ENCODE data around the gene GRM8.

GRM8 gene

DNA sequence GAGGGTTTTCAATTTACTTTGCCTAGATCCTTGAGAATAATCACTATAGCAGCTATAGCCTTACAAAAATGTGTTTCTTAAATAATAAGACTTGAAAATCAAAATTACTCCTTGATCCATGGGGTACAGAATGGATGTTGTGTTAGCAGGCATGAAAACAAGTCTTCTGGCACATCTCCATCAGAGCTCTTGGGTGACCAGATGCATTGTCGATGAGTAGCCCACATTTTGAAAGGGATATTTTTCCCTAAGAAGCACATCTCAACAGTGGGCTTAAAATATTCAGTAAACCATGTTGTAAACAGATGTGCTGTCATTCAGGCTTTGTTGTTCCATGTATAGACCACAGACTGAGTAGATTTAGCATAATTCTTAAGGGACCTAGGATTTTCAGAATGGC is 827.8 kb downstream of the GRM8 start:
- no peak for DNase-seq (ENCODE audit: low spot score)

DNA sequence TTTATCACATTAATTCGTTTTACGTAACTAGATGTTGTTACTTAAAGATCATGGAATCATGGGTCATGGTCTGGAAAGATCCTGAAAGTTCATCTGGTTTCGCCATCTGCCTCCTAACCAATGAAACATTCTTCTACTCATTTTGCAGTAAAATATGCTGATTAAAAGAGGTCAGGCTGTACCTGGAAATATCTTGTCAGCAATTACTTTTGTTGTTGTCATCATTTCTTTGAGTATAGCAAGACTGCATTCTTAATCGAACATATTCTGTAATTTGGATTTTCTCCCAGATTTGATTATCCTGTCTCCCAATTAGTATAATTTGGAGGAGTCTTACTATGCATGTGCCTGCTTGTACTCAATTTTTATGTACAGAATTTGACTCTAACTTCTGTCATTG is 833.7 kb downstream of the GRM8 start:
- no peak for DNase-seq (ENCODE audit: low spot score)

DNA sequence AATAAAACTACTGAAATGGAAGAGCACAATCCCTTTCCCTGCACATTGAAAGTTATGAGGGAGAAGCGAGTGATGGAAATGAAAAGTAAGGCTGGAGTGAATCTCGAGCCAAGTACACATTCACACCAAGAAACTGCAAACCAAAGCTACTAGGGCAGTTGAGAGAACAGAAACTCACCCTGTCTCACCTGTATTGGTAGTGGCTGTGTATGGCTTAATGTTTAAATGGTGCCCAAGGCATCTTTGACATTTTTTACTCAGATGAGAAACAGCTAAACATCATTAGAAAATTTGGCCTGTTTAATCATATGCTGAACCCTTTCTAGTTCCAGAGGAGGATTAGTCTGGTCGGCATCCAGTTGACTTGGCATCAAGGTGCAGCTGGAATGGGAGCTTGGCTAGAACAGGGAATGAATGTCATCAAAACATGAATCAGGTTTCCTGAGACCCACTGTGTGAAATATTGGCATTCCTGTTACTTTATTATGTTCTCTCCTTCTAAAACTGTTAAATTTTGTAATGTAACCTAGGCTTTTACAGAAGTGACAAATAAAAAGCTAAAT is 840.8 kb downstream of the GRM8 start:
- no peak for DNase-seq (ENCODE audit: low spot score)

DNA sequence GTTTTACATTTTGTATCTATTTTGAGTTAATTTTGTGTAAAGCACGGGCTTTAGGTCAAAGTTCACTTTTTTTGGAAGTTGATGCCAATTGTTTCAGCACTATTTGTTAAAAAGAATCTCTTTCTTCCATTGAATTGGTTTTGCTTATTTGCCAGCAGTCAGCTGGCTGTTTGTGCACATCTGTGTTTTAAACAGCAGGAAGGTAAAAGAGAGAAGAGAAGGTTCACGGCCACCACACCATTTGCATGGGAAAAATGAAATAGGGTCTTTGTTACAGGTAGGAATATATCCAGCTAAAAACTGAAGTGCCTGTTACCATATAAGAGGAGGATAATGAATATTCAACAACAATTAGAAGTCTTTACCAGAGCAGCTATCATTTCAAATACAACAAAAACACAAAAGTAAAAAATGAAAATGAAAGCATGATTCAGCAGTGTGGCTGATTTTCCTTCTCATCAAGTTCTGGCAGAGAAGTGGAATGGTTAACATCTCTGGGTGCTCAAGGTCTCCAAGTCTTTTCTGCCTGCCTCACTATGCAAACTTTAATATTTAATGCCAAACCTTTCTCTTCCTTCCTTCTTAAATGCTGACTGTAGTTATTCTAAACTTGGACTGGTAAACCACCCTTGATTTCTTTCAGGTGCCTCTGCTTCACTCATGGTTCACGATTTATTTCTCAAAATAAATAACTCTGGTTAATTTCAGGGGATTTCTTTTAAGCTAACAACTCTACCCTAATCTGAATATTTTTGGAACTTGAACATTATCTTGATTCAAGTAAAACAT is 841.5 kb downstream of the GRM8 start:
- no peak for DNase-seq (ENCODE audit: low spot score)

DNA sequence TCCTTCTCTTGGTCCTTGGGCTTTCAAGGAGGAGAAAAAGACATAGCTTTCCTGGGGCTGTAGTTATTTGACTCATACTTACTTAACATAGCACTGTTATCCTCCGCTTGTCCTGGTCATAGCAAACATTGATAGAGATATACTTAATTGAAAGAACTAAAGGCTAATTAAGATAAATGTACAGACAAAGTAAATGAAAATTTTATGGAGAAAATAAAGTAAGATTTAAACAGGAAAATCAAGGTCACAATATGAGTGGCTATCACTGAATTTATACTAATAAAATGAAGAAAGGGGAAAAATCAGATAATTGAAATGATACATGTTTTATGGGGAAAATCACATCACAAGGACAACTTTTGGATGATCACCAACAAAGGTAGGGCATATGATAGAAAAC is 849.7 kb downstream of the GRM8 start:
- DNase-seq (ENCODE audit: low spot score), result no peak

DNA sequence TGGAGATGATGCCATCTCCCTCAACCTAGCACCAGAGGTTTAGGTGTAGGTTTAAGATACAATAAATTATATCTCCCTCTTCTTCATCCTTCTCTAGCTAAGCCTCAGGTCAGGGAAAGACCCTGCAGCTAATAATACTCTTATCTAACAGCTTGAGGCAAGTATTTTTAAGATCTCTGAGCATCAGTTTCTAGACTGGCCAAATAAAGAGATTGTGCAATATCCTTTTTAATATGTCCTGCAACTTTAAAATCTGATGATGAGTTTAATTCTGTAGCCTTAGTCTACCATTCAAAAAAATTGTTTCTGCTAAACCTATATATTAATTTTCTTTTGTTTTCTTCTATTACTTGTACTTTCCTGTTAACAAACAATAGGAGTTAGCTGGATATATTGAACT is 850.8 kb downstream of the GRM8 start:
- no peak for DNase-seq (ENCODE audit: low spot score)

DNA sequence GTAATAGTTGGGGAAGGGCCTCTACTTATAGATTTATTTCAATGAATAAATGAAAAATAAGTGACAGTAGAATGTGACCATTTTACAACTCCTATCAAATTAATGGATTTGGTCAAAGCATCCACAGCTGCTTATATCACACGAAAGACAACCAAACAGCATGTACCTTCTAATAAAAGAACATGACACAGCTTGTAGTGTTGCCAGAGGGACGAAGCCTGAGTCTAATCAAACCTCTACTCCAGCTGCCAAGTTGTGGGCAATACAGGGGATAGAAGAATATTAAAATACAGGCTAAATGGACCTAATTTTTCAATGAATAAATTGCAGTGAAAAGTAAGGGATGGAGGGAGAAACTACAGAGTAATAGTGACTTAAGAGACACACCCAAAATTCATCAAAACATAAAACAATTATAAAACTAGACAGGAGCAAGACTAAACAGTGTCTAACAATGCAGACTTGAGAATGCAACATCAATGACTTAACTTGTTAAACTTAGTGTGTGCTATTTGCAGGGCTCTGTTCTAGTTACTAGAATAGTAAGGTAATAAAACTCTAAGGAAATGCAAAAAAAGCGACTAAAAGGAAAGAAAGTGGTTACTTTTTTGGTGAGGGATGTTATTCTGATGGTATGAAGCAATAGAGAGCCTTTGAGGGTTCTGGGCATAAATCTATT is 853.8 kb downstream of the GRM8 start:
- no peak for DNase-seq (ENCODE audit: low spot score)

DNA sequence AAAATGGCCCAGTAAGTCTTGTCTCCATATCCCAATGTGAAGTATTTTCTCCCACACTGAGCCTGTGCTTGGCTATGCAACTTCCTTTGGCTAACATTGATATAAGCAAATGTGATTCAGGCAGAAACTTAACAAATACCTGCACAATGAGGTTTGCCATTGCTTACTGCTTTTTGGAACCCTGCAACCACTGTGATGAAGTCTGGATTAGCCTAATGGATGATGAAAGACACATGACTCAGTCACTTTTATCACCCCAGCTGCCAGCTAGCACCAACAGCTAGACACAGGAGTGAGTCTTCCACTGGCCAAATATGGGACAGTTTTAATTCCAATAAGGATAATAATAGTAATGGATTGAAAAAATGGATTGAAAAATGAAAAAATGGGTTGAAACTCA is 854.5 kb downstream of the GRM8 start:
- DNase-seq (ENCODE audit: low spot score), result no peak

DNA sequence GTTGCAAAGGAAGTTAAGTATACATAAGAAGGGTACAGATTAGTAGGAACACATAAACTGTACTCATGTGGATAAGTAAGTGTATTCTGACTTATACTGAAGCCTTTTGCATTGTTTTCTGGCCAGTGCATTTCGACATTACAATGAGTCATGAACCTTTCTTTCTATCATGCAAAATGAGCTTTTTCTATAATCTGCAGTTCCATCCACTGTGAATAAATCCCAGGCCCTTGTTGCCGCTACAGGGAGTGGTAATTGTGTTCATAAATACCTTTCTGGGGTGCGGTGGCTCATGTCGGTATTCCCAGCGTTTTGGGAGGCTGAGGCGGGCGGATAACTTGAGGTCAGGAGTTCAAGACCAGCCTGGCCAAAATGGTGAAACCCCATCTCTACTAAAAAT is 858.3 kb downstream of the GRM8 start:
- DNase-seq (ENCODE audit: low spot score), result no peak
